ENCODE data around the gene FLOT2. TPM values are rescaled to one million over a fixed set of nuclear protein-coding genes. Genes with fewer than 3 reads are reported as not detected.
"Not testable (repeated sequence)": the region's sequence is repeated elsewhere in the genome, so short reads cannot be mapped to it uniquely, and the experiment has no call there.

FLOT2 gene
- polyA plus RNA-seq, 1 donor (not counting 4 experiments of a cell fraction or from before 2014, with no cell fraction given): 67.2 TPM

GRCh38 chr17:28937044-28937729, 39.7 kb upstream of the FLOT2 start:
- Histone ChIP-seq H3K27me3 (ENCODE audit: control insufficient read depth, extremely low read depth, insufficient read depth, low read length) (no peaks in the 10 kb centered on the region), H2AFZ (ENCODE audit: control insufficient read depth, low read length) (no peak overlapping the region), H3K9ac (ENCODE audit: control insufficient read depth, extremely low read depth, insufficient read depth, low read length) (no peak overlapping the region), H4K20me1 (ENCODE audit: control insufficient read depth, extremely low read depth, insufficient read depth, low read length) (peaks cover 4% of the 10 kb centered on the region), H3K4me2 (ENCODE audit: control insufficient read depth, extremely low read depth, insufficient read depth, low read depth, low read length) (no peak overlapping the region), H3K9me1 (ENCODE audit: control insufficient read depth, extremely low read depth, insufficient read depth, low read length) (no peaks in the 10 kb centered on the region), H3K4me1 (ENCODE audit: control insufficient read depth, extremely low read depth, insufficient read depth, low read length) (no peaks in the 10 kb centered on the region), H3K4me3 (ENCODE audit: control insufficient read depth in 2 of 3, extremely low read depth in 1 of 3, insufficient read depth in 2 of 3, low read depth in 1 of 3, low read length in 3 of 3) (no peak overlapping the region), H3K27ac (ENCODE audit: control insufficient read depth, insufficient read depth, low read length) (no peak overlapping the region), H3K36me3 (ENCODE audit: control insufficient read depth in 2 of 2, extremely low read depth in 1 of 2, insufficient read depth in 2 of 2, low read length in 2 of 2) (peaks cover 5 to 8% of the 10 kb centered on the region in 2 experiments), H3K9me3 (ENCODE audit: control insufficient read depth, low read depth, low read length) (no peaks in the 10 kb centered on the region), H3K79me2 (ENCODE audit: control insufficient read depth, insufficient read depth, low read length) (peaks cover 90% of the 10 kb centered on the region)
- TF ChIP-seq CTCF (optimal IDR thresholded peaks at IDR 0.05 in 1 of 3, IDR thresholded peaks at IDR 0.05 in 1 of 3, conservative IDR thresholded peaks at IDR 0.05 in 1 of 3; ENCODE audit: extremely low read depth in 1 of 3, insufficient read depth in 2 of 3, low read length in 3 of 3) (no peak), EZH2 (IDR thresholded peaks at IDR 0.05; ENCODE audit: low read length) (no peak)
- FAIRE-seq (no peak), DNase-seq (ENCODE audit: low read depth, low spot score) (no peak)
- dilution Hi-C loops (cut with MboI; ENCODE audit: extremely low pct_ligation_motif_present, low sequenced_read_pairs): no loop called here

GRCh38 chr17:28935744-28936460, 38.4 kb upstream of the FLOT2 start:
- H3K9ac ChIP-seq (ENCODE audit: control insufficient read depth, extremely low read depth, insufficient read depth, low read length): no peak overlapping the region
- FAIRE-seq: no peak
- TF ChIP-seq CTCF (optimal IDR thresholded peaks at IDR 0.05 in 1 of 3, IDR thresholded peaks at IDR 0.05 in 1 of 3, conservative IDR thresholded peaks at IDR 0.05 in 1 of 3; ENCODE audit: extremely low read depth in 1 of 3, insufficient read depth in 2 of 3, low read length in 3 of 3) (no peak), EZH2 (IDR thresholded peaks at IDR 0.05; ENCODE audit: low read length) (no peak)
- H3K27me3 ChIP-seq (ENCODE audit: control insufficient read depth, extremely low read depth, insufficient read depth, low read length): no peaks in the 10 kb centered on the region
- no peak overlapping the region for H2AFZ ChIP-seq (ENCODE audit: control insufficient read depth, low read length)
- peaks cover 5% of the 10 kb centered on the region in 2 experiments for H3K36me3 ChIP-seq (ENCODE audit: control insufficient read depth in 2 of 2, extremely low read depth in 1 of 2, insufficient read depth in 2 of 2, low read length in 2 of 2)
- no peaks in the 10 kb centered on the region for H3K9me1 ChIP-seq (ENCODE audit: control insufficient read depth, extremely low read depth, insufficient read depth, low read length)
- H3K4me3 ChIP-seq (ENCODE audit: control insufficient read depth in 2 of 3, extremely low read depth in 1 of 3, insufficient read depth in 2 of 3, low read depth in 1 of 3, low read length in 3 of 3): no peak overlapping the region
- dilution Hi-C loops (cut with MboI; ENCODE audit: extremely low pct_ligation_motif_present, low sequenced_read_pairs): no loop called here
- no peak overlapping the region for H3K4me2 ChIP-seq (ENCODE audit: control insufficient read depth, extremely low read depth, insufficient read depth, low read depth, low read length)
- peaks cover 4% of the 10 kb centered on the region for H4K20me1 ChIP-seq (ENCODE audit: control insufficient read depth, extremely low read depth, insufficient read depth, low read length)
- H3K79me2 ChIP-seq (ENCODE audit: control insufficient read depth, insufficient read depth, low read length): peaks cover 87% of the 10 kb centered on the region
- no peaks in the 10 kb centered on the region for H3K4me1 ChIP-seq (ENCODE audit: control insufficient read depth, extremely low read depth, insufficient read depth, low read length)
- no peak for DNase-seq (ENCODE audit: low read depth, low spot score)
- no peak overlapping the region for H3K27ac ChIP-seq (ENCODE audit: control insufficient read depth, insufficient read depth, low read length)
- no peaks in the 10 kb centered on the region for H3K9me3 ChIP-seq (ENCODE audit: control insufficient read depth, low read depth, low read length)

- H3K36me3 ChIP-seq (ENCODE audit: control insufficient read depth in 2 of 2, extremely low read depth in 1 of 2, insufficient read depth in 2 of 2, low read length in 2 of 2); FAIRE-seq; dilution Hi-C loops (cut with MboI; ENCODE audit: extremely low pct_ligation_motif_present, low sequenced_read_pairs); H3K4me2 ChIP-seq (ENCODE audit: control insufficient read depth, extremely low read depth, insufficient read depth, low read depth, low read length); H3K9me1 ChIP-seq (ENCODE audit: control insufficient read depth, extremely low read depth, insufficient read depth, low read length); H3K27me3 ChIP-seq (ENCODE audit: control insufficient read depth, extremely low read depth, insufficient read depth, low read length); H3K4me3 ChIP-seq (ENCODE audit: control insufficient read depth in 2 of 3, extremely low read depth in 1 of 3, insufficient read depth in 2 of 3, low read depth in 1 of 3, low read length in 3 of 3); H2AFZ ChIP-seq (ENCODE audit: control insufficient read depth, low read length); H3K9me3 ChIP-seq (ENCODE audit: control insufficient read depth, low read depth, low read length); H3K9ac ChIP-seq (ENCODE audit: control insufficient read depth, extremely low read depth, insufficient read depth, low read length); DNase-seq (ENCODE audit: low read depth, low spot score); H3K27ac ChIP-seq (ENCODE audit: control insufficient read depth, insufficient read depth, low read length); H3K4me1 ChIP-seq (ENCODE audit: control insufficient read depth, extremely low read depth, insufficient read depth, low read length); H4K20me1 ChIP-seq (ENCODE audit: control insufficient read depth, extremely low read depth, insufficient read depth, low read length): not testable (repeated sequence)
- peaks cover 87% of the 10 kb centered on the region for H3K79me2 ChIP-seq (ENCODE audit: control insufficient read depth, insufficient read depth, low read length)
Observed at GRCh38 chr17:28934508-28934907, 37.0 kb upstream of the FLOT2 start.

Measured in keratinocyte (primary cell).